HEK293 (cell line): ENCODE results near the gene SLC39A7.

Experiments
- BCL11B ChIP-seq: fragments of 450-650 bp; formaldehyde crosslinking; IDR thresholded peaks from 2 replicates; pipeline ENCODE4 v1.5.1; 2016; ENCODE audit warnings: low read depth, missing biosample characterization, missing genetic modification characterization
- GLI4 ChIP-seq: fragments of 450-650 bp; formaldehyde crosslinking; IDR thresholded peaks from 2 replicates; pipeline ENCODE4 v1.5.1; 2016; ENCODE audit warnings: missing biosample characterization, missing genetic modification characterization
- MYNN ChIP-seq: fragments of 450-650 bp; formaldehyde crosslinking; IDR thresholded peaks from 2 replicates; pipeline ENCODE4 v1.5.1; 2016; ENCODE audit warnings: missing biosample characterization, missing genetic modification characterization, borderline replicate concordance
- TCF7L2 ChIP-seq: IDR thresholded peaks from 2 replicates; pipeline ENCODE4 v1.6.1; 2011; ENCODE audit warnings: low read depth, mild to moderate bottlenecking, inconsistent platforms, low read length, moderate library complexity, borderline replicate concordance
- TRIM28 ChIP-seq: IDR thresholded peaks from 2 replicates; pipeline ENCODE4 v1.6.1; 2011; ENCODE audit warnings: low read length, control low read depth, borderline replicate concordance
- ZFP3 ChIP-seq: fragments of 450-650 bp; formaldehyde crosslinking; IDR thresholded peaks from 2 replicates; pipeline ENCODE4 v1.5.1; 2016; ENCODE audit warnings: low read depth, missing biosample characterization, missing genetic modification characterization
- ZFP37 ChIP-seq: fragments of 450-650 bp; formaldehyde crosslinking; IDR thresholded peaks from 2 replicates; pipeline ENCODE4 v1.5.1; 2016; ENCODE audit warnings: missing biosample characterization, missing genetic modification characterization
- ZNF133 ChIP-seq: fragments of 450-650 bp; formaldehyde crosslinking; IDR thresholded peaks from 2 replicates; pipeline ENCODE4 v1.5.1; 2016; ENCODE audit warnings: missing biosample characterization, missing genetic modification characterization
- ZNF202 ChIP-seq: fragments of 450-650 bp; formaldehyde crosslinking; IDR thresholded peaks from 2 replicates; pipeline ENCODE4 v1.5.1; 2016; ENCODE audit warnings: missing biosample characterization, missing genetic modification characterization, borderline replicate concordance
- ZNF292 ChIP-seq: fragments of 450-650 bp; formaldehyde crosslinking; IDR thresholded peaks from 2 replicates; pipeline ENCODE4 v1.5.1; 2016; ENCODE audit warnings: low read depth, missing biosample characterization, missing genetic modification characterization, borderline replicate concordance
- ZNF335 ChIP-seq: fragments of 450-650 bp; formaldehyde crosslinking; conservative IDR thresholded peaks from 2 replicates; pipeline ENCODE4 v1.5.1; 2016; ENCODE audit warnings: missing biosample characterization, missing genetic modification characterization
- ZNF37A ChIP-seq: fragments of 450-650 bp; IDR thresholded peaks from 2 replicates; pipeline ENCODE4 v1.5.1; 2018; ENCODE audit warnings: missing biosample characterization, missing genetic modification characterization
- ZNF510 ChIP-seq: fragments of 450-650 bp; formaldehyde crosslinking; IDR thresholded peaks from 2 replicates; pipeline ENCODE4 v1.5.1; 2018; ENCODE audit warnings: mild to moderate bottlenecking, missing genetic modification characterization, missing biosample characterization; ENCODE audit not compliant: insufficient replicate concordance
- ZNF514 ChIP-seq: fragments of 450-650 bp; formaldehyde crosslinking; IDR thresholded peaks from 2 replicates; pipeline ENCODE4 v1.5.1; 2016; ENCODE audit warnings: missing biosample characterization, missing genetic modification characterization
- ZNF529 ChIP-seq: fragments of 450-650 bp; formaldehyde crosslinking; IDR thresholded peaks from 2 replicates; pipeline ENCODE4 v1.5.1; 2017; ENCODE audit warnings: missing genetic modification characterization, missing biosample characterization; ENCODE audit not compliant: insufficient replicate concordance
- ZNF623 ChIP-seq: fragments of 450-650 bp; formaldehyde crosslinking; IDR thresholded peaks from 2 replicates; pipeline ENCODE4 v1.5.1; 2016; ENCODE audit warnings: missing biosample characterization, missing genetic modification characterization
- ZNF677 ChIP-seq: fragments of 450-650 bp; IDR thresholded peaks from 2 replicates; pipeline ENCODE4 v1.5.0; 2018; ENCODE audit warnings: missing biosample characterization, mild to moderate bottlenecking, missing genetic modification characterization, moderate library complexity
- ZNF747 ChIP-seq: fragments of 450-650 bp; formaldehyde crosslinking; IDR thresholded peaks from 2 replicates; pipeline ENCODE4 v1.5.1; 2016; ENCODE audit warnings: missing biosample characterization, missing genetic modification characterization
- ZNF768 ChIP-seq: fragments of 450-650 bp; formaldehyde crosslinking; IDR thresholded peaks from 2 replicates; pipeline ENCODE4 v1.5.1; 2018; ENCODE audit warnings: missing biosample characterization, mild to moderate bottlenecking, missing genetic modification characterization
- ZNF792 ChIP-seq: fragments of 450-650 bp; formaldehyde crosslinking; IDR thresholded peaks from 2 replicates; pipeline ENCODE4 v1.5.1; 2016; ENCODE audit warnings: missing biosample characterization, missing genetic modification characterization
- ZSCAN30 ChIP-seq: fragments of 450-650 bp; IDR thresholded peaks from 2 replicates; pipeline ENCODE4 v1.5.1; 2018; ENCODE audit warnings: missing biosample characterization, mild to moderate bottlenecking, missing genetic modification characterization, moderate library complexity
- TF ChIP-seq, protein P1 (sequence below): fragments of 450-650 bp; formaldehyde crosslinking; IDR thresholded peaks from 2 replicates; pipeline ENCODE4 v1.5.1; 2016; ENCODE audit warnings: missing biosample characterization, missing genetic modification characterization
- TF ChIP-seq, protein P2 (sequence below): fragments of 450-650 bp; formaldehyde crosslinking; IDR thresholded peaks from 2 replicates; pipeline ENCODE4 v1.5.1; 2016; ENCODE audit warnings: missing biosample characterization, missing genetic modification characterization
- TF ChIP-seq, protein P3 (sequence below): fragments of 450-650 bp; formaldehyde crosslinking; IDR thresholded peaks from 2 replicates; pipeline ENCODE4 v1.5.1; 2016; ENCODE audit warnings: missing biosample characterization, missing genetic modification characterization
- TF ChIP-seq, protein P4 (sequence below): fragments of 450-650 bp; formaldehyde crosslinking; IDR thresholded peaks from 2 replicates; pipeline ENCODE4 v1.5.1; 2016; ENCODE audit warnings: missing biosample characterization, missing genetic modification characterization
- TF ChIP-seq, protein P5 (sequence below): fragments of 450-650 bp; formaldehyde crosslinking; conservative IDR thresholded peaks from 2 replicates; pipeline ENCODE4 v1.5.1; 2016; ENCODE audit warnings: low read depth, missing biosample characterization, missing genetic modification characterization

SLC39A7 gene

DNA sequence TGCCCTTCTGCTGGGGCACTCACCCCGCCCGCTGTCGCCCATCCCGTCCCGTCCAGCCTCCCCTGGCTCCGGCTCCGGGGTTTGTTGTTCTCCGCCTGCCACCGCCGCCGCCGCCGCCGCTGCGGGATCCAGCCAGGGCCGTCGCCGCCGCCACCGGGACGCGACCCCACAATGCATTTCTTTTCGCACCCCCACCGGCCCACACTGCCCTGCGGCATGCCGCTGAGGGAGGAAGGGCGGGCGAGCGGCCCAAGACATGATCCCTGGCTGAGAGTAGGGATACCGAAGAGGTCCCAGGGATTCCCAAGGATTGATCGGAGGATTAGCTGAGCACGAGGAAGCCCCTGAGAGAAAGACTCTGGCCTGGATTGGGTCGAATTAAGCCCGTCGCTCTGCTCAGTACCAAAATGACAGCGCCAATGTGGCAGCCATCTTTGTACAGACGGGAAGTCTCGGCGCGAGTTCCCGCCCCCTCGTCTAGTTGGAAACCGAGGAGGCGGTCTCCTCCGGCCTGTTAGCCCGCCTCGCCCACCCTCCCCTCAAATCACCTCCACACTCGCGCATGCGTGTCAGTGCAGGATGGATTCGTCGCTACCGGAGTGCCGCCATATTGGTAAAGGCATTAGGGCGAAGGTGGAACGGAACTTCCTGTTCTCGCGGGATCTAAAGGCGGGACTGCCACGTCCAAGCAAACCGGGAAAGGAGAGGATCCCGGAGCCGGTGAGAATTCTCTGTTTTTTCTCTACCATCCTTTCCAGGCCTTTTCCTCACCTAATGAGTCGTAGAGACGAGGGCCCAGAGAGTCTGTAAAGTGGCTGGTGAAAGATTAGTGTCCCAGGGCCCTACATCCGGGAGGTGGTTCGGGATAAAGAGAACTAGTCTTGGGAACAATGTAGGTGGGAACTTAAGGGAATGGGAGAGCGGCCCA, at the start of gene SLC39A7, which contains the start of gene RXRB (continued):
- TF ChIP-seq, protein P1, sequence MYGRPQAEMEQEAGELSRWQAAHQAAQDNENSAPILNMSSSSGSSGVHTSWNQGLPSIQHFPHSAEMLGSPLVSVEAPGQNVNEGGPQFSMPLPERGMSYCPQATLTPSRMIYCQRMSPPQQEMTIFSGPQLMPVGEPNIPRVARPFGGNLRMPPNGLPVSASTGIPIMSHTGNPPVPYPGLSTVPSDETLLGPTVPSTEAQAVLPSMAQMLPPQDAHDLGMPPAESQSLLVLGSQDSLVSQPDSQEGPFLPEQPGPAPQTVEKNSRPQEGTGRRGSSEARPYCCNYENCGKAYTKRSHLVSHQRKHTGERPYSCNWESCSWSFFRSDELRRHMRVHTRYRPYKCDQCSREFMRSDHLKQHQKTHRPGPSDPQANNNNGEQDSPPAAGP (tag by site-specific recombination) = peak; percentile 85
- TF ChIP-seq ZFP3 (tag by site-specific recombination) = no peak
- TF ChIP-seq, protein P2, sequence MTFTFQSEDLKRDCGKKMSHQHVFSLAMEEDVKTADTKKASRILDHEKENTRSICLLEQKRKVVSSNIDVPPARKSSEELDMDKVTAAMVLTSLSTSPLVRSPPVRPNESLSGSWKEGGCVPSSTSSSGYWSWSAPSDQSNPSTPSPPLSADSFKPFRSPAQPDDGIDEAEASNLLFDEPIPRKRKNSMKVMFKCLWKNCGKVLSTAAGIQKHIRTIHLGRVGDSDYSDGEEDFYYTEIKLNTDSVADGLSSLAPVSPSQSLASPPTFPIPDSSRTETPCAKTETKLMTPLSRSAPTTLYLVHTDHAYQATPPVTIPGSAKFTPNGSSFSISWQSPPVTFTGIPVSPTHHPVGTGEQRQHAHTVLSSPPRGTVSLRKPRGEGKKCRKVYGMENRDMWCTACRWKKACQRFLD = no peak
- TF ChIP-seq, protein P3, sequence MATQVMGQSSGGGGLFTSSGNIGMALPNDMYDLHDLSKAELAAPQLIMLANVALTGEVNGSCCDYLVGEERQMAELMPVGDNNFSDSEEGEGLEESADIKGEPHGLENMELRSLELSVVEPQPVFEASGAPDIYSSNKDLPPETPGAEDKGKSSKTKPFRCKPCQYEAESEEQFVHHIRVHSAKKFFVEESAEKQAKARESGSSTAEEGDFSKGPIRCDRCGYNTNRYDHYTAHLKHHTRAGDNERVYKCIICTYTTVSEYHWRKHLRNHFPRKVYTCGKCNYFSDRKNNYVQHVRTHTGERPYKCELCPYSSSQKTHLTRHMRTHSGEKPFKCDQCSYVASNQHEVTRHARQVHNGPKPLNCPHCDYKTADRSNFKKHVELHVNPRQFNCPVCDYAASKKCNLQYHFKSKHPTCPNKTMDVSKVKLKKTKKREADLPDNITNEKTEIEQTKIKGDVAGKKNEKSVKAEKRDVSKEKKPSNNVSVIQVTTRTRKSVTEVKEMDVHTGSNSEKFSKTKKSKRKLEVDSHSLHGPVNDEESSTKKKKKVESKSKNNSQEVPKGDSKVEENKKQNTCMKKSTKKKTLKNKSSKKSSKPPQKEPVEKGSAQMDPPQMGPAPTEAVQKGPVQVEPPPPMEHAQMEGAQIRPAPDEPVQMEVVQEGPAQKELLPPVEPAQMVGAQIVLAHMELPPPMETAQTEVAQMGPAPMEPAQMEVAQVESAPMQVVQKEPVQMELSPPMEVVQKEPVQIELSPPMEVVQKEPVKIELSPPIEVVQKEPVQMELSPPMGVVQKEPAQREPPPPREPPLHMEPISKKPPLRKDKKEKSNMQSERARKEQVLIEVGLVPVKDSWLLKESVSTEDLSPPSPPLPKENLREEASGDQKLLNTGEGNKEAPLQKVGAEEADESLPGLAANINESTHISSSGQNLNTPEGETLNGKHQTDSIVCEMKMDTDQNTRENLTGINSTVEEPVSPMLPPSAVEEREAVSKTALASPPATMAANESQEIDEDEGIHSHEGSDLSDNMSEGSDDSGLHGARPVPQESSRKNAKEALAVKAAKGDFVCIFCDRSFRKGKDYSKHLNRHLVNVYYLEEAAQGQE (tag by site-specific recombination) = peak; percentile 69
- TF ChIP-seq TRIM28 = 0 out of 2 replicates have a peak, but pooled peaks have one; percentile 13
- no peak for TF ChIP-seq ZNF514
- TF ChIP-seq ZNF623 (tag by site-specific recombination) = no peak
- TF ChIP-seq GLI4 (tag by site-specific recombination) = no peak
- no peak for TF ChIP-seq ZNF768 (tag by site-specific recombination)
- TF ChIP-seq ZNF202 (tag by site-specific recombination) = no peak
- TF ChIP-seq TCF7L2 = no peak
- no peak for TF ChIP-seq ZNF133
- TF ChIP-seq BCL11B (tag by site-specific recombination) = no peak
- TF ChIP-seq ZNF292 (tag by site-specific recombination) = no peak
- TF ChIP-seq ZSCAN30 = peak; percentile 73; the same call in 1 of the 2 replicates
- TF ChIP-seq ZNF792 (tag by site-specific recombination) = no peak; the same call in 1 of the 2 replicates
- TF ChIP-seq, protein P4, sequence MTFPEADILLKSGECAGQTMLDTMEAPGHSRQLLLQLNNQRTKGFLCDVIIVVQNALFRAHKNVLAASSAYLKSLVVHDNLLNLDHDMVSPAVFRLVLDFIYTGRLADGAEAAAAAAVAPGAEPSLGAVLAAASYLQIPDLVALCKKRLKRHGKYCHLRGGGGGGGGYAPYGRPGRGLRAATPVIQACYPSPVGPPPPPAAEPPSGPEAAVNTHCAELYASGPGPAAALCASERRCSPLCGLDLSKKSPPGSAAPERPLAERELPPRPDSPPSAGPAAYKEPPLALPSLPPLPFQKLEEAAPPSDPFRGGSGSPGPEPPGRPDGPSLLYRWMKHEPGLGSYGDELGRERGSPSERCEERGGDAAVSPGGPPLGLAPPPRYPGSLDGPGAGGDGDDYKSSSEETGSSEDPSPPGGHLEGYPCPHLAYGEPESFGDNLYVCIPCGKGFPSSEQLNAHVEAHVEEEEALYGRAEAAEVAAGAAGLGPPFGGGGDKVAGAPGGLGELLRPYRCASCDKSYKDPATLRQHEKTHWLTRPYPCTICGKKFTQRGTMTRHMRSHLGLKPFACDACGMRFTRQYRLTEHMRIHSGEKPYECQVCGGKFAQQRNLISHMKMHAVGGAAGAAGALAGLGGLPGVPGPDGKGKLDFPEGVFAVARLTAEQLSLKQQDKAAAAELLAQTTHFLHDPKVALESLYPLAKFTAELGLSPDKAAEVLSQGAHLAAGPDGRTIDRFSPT = peak; percentile 17; the same call in 1 of the 2 replicates
- TF ChIP-seq MYNN (tag by site-specific recombination) = no peak
- no peak for TF ChIP-seq ZNF529 (tag by site-specific recombination)
- TF ChIP-seq, protein P5, sequence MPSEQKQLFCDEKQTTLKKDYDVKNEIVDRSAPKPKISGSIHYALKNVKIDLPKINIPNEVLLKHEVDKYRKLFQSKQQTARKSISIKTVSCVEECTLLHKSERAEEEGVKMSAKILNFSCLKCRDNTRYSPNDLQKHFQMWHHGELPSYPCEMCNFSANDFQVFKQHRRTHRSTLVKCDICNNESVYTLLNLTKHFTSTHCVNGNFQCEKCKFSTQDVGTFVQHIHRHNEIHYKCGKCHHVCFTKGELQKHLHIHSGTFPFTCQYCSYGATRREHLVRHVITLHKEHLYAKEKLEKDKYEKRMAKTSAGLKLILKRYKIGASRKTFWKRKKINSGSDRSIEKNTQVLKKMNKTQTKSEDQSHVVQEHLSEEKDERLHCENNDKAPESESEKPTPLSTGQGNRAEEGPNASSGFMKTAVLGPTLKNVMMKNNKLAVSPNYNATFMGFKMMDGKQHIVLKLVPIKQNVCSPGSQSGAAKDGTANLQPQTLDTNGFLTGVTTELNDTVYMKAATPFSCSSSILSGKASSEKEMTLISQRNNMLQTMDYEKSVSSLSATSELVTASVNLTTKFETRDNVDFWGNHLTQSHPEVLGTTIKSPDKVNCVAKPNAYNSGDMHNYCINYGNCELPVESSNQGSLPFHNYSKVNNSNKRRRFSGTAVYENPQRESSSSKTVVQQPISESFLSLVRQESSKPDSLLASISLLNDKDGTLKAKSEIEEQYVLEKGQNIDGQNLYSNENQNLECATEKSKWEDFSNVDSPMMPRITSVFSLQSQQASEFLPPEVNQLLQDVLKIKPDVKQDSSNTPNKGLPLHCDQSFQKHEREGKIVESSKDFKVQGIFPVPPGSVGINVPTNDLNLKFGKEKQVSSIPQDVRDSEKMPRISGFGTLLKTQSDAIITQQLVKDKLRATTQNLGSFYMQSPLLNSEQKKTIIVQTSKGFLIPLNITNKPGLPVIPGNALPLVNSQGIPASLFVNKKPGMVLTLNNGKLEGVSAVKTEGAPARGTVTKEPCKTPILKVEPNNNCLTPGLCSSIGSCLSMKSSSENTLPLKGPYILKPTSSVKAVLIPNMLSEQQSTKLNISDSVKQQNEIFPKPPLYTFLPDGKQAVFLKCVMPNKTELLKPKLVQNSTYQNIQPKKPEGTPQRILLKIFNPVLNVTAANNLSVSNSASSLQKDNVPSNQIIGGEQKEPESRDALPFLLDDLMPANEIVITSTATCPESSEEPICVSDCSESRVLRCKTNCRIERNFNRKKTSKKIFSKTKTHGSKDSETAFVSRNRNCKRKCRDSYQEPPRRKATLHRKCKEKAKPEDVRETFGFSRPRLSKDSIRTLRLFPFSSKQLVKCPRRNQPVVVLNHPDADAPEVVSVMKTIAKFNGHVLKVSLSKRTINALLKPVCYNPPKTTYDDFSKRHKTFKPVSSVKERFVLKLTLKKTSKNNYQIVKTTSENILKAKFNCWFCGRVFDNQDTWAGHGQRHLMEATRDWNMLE (tag by site-specific recombination) = peak; percentile 57
- peak; percentile 74 for TF ChIP-seq ZNF335 (tag by site-specific recombination)
- no peak for TF ChIP-seq ZNF510 (tag by site-specific recombination)
- TF ChIP-seq ZFP37 (tag by site-specific recombination) = 0 out of 2 replicates have a peak, but pooled peaks have one; percentile 35
- TF ChIP-seq ZNF677 = no peak
- no peak for TF ChIP-seq ZNF747 (tag by site-specific recombination)
- TF ChIP-seq ZNF37A (tag by site-specific recombination) = no peak
